Hair follicular keratinocyte (primary cell): ENCODE measurements around the gene ZNF224. TPM values are rescaled to one million over a fixed set of nuclear protein-coding genes. Genes with fewer than 3 reads are reported as not detected.

Experiments
- total RNA-seq: library from RNA; depleted of rRNA; stranded (reverse); fragments of >200 nt; gene quantifications from 2 replicates; pipeline ENCODE4 v1.2.3, GENCODE V29; 2015

Gene ZNF224
- 9.2 and 11.9 TPM in 2 replicates for total RNA-seq

DNA sequence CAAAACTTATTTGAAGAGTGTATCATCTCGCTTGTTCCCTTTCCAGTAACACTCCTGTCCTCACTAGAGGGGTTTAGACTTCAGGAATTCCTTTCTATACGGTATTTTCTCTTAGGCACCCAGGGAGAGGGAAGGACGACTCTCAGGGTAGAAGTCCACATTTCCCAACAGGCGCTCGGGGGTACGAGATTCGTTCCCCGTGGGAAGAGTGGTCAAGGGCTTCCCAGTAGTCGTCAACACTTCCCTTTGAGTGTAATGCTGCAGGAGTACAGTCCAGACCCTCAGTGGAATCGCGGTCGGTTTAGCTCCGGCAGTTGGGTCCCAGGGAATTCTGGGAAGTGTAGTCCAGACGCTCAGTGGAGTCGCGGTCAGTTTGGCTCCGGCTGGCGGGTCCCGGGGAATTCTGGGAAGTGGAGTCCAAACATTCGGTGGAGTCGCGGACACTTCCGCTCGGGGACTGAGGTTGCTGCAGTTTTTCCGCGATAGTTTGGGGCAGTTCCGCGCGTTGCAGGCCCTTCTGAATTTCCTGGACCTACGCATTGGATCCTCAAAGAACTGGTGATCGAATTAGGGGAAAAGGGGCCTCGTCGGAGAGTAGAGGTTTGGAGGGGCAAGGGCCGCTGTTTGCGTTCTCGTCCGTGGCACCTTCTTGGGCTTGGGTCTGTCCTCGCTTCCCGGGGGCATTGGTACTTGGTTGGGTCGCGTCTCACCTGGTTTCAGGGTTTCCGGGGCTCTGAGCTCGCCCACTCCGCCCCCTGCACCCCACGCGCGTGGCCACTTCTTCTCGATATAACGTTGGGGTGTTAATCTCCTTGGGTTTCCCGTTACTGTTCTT is at the start of gene ZNF224:
ZNF224 (plus strand) TSS at position 431 of the 835 bp plus-strand sequence. CDS start 3,513 bp downstream, outside the sequence.

DNA sequence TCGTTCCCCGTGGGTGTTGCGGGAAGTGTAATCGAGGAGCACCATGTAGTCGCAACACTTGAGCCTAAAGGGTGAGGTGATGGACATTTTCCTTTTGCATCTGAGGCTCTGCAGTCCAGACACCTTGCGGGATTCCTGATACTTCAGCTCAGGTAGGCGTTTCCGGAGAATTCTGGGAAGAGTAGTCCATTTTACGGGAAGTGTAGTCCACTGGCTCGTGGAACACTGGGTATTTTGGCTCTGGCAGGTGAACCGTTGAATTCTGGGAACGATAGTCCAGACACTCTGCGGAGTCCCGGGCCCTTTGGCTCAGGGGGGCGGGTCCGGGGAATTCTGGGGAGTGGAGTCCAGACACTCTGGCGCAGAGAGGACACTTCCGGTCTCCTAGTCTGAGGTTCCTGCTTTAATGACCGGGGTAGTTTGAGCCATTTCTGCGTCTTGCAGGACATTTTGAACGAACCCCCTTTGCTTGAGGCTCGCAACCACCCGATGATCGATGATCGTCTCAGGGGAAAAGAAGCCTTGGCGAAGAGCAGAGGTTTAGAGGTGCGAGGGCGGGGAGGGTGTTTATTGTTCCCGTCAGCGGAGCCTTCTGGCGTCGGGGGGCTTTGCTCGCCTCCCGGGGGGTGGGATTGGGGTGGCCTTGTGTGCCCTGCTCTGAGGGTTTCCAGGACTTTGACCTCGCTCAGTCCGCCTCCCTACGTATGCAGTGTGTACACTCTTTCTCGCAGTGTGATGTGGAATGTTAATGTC is 42.3 kb upstream of the ZNF224 start, which contains the start of gene ZNF223:
ZNF223 (plus strand) TSS at position 387 of the 753 bp plus-strand sequence. CDS start 3,141 bp downstream, outside the sequence.

DNA sequence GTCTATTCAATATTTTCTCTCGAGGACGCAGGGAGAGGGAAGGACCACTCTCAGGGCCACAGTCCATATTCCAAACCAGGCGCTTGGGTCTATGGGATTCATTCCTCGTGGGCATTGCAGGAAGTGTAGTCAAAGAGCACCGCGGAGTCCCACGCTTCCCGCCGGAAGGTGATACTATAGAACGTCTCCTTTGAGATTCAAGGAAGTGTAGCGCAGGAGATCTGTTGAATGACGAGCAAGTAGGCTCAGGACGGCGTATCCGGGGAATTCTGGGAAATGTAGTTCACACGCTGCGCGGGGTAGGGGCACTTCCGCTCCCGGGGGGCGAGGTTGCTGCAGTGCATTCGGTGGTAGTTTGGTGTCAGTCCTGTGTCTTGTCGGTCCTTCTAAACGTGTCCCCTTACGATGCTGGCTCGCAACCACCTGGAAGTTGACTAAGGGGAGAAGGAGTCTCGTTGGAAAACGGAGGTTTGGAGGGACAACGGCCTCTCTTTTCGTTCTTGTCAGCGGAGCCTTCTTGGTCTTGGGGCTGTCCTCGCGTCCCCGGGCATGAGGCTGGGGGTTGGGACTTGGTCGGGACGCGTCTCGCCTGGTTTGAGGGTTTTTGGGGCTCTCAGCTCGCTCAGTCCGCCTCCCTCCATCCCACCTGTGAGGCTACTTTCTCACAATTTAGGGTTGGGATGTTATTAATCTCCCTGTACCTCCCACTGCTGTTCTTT is 22.2 kb upstream of the ZNF224 start, which contains the start of gene ZNF284:
ZNF284 (plus strand) TSS at position 336 of the 719 bp plus-strand sequence. CDS start 4,231 bp downstream, outside the sequence.

DNA sequence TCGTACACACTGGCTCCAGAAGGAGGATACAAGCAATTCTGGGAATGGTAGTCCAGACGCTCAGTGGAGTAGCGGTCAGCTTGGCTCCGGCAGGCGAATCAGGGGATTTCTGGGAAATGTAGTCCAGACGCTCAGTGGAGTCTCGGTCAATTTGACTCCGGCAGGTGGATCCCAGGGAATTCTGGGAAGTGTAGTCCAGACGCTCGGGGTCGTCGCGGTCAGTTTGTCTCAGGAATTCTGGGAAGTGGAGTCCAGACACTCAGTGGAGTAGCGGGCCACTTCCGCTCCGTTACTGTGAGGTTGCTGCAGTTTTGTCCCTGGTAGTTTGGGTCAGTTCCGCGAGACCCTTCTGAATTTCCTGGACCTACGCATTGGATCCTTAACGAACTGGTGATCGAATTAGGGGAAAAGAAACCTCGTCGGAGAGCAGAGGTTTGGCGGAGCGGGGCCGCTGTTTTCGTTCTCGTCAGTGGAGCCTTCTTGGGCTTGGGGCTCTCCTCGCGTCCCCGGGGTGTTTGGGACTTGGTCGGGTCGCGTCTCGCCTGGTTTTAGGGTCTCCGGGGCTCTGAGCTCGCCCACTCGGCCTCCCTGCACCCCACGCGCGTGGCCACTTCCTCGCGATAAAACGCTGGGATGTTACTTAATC is 19.1 kb downstream of the ZNF224 start, which contains the start of gene ZNF225:
ZNF225 (plus strand) TSS at position 262 of the 646 bp plus-strand sequence. CDS start 2,429 bp downstream, outside the sequence.

DNA sequence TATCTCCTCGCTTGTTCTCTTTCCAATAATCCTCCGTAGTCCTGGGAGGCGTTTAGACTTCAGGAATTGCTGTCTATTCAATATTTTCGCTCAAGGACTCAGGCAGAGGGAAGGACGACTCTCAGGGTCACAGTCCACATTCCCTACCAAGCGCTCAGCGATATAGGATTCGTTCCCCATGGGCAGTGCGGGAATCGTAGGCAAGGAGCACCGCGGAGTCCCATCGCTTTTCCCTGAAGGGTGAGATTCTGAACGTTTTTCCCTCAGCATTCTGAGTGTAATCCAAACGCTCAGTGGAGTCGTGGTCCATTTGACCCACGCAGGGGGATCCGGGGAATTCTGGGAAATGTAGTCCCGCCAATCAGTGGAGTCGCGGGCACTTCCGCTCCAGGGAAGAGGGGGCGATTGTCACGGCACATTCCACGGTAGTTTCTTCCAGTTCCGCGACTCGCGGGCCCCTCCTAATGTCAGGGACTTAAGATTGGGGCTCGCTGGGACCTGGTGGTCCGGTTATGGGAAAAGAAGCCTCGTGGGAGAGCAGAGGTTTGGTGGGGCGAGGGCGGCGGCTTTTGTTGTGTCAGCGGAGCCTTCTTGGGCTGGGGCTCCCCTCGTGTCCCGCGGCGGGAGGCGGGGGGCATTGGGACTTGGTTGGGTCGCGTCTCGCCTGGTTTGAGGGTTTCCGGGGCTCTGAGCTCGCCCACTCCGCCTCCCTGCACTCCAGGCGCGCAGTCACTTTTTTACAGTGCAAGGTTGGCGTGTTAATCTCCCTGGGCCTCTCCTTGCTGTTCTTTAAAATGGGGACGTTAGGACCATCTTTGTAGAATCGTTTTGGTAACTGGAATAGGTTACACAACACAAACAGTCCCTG is 47.3 kb downstream of the ZNF224 start, which contains the start of gene ZNF234:
ZNF234 (plus strand) TSS at position 364 of the 868 bp plus-strand sequence. CDS start 3,079 bp downstream, outside the sequence.

Other genes with a start within 250 kb of the ZNF224 start
- gene ZNF404, start 210.4 kb upstream of the ZNF224 start, total RNA-seq, result 0.11 and 1.6 TPM in 2 replicates
- gene ZNF45, start 159.1 kb upstream of the ZNF224 start, total RNA-seq, result 4.9 and 5.2 TPM in 2 replicates
- 1.1 and 1.9 TPM in 2 replicates for gene ZNF221, start 143.1 kb upstream of the ZNF224 start, total RNA-seq
- 3.8 and 4.1 TPM in 2 replicates for gene ZNF155, start 110.2 kb upstream of the ZNF224 start, total RNA-seq
- 0.86 and 2.2 TPM in 2 replicates for gene ZNF230, start 91.4 kb upstream of the ZNF224 start, total RNA-seq
- 2.5 and 4.4 TPM in 2 replicates for gene ZNF222, start 69.0 kb upstream of the ZNF224 start, total RNA-seq
- 2.2 and 4.3 TPM in 2 replicates for gene ZNF223, start 42.3 kb upstream of the ZNF224 start, total RNA-seq
- gene ZNF284, start 22.2 kb upstream of the ZNF224 start, total RNA-seq, result 0.80 and 0.86 TPM in 2 replicates
- 1.2 and 1.7 TPM in 2 replicates for gene ZNF225, start 19.0 kb downstream of the ZNF224 start, total RNA-seq
- gene ZNF234, start 47.2 kb downstream of the ZNF224 start, total RNA-seq, result 2.0 and 2.6 TPM in 2 replicates
- 5.2 and 15.1 TPM in 2 replicates for gene ZNF226, start 70.7 kb downstream of the ZNF224 start, total RNA-seq
- 6.8 TPM in 2 replicates for gene ZNF227, start 118.2 kb downstream of the ZNF224 start, total RNA-seq
- gene ZNF233, start 165.5 kb downstream of the ZNF224 start, total RNA-seq, result 0.04 TPM in 1 of 2 replicates, not detected in the other
- 1.6 and 2.5 TPM in 2 replicates for gene ZNF235, start 210.7 kb downstream of the ZNF224 start, total RNA-seq